GM12873 (cell line): ENCODE measurements around the gene ZNF624.

ENCODE experiments used
- CTCF ChIP-seq: IDR thresholded peaks from 2 replicates; pipeline ENCODE4 v1.5.1; 2012; ENCODE audit warnings: low read depth, mild to moderate bottlenecking, moderate library complexity, low read length, control low read depth; ENCODE audit not compliant: insufficient read depth; ENCODE audit errors: missing control alignments

The ZNF624 gene

GRCh38 chr17:16589097-16589969 is 64.3 kb downstream of the ZNF624 start:
- TF ChIP-seq CTCF, result peak; percentile 98

- no peak for TF ChIP-seq CTCF
These were observed 67.9 kb downstream of the ZNF624 start for GRCh38 chr17:16585796-16586195.

- TF ChIP-seq CTCF, result peak; percentile 76
These were observed 69.2 kb downstream of the ZNF624 start for GRCh38 chr17:16584273-16584995.

GRCh38 chr17:16583781-16584180 is 69.9 kb downstream of the ZNF624 start:
- TF ChIP-seq CTCF, result no peak

- no peak for TF ChIP-seq CTCF
These were observed 80.2 kb downstream of the ZNF624 start for GRCh38 chr17:16573466-16573865.
